Tongue (tissue), 2 donors: Measurements from ENCODE around the gene RAI1. TPM values are rescaled to one million over a fixed set of nuclear protein-coding genes. Genes with fewer than 3 reads are reported as not detected.
A peak's percentile ranks its signal among the peaks of the same experiment; 100 is the strongest.
"Not testable (repeated sequence)": the region's sequence is repeated elsewhere in the genome, so short reads cannot be mapped to it uniquely, and the experiment has no call there.

Experiments used
- DNase-seq: peaks from one replicate; pipeline ENCODE4 v3.0.0-alpha.2; 2015
- total RNA-seq: library from RNA; depleted of rRNA; stranded (reverse); fragments of >200 nt; gene quantifications from one replicate; pipeline ENCODE4 v1.2.3, GENCODE V29; 2014

Gene RAI1
- total RNA-seq, 1 donor from 2014 or later: 14.9 TPM

GRCh38 chr17:17798573-17799255 is 117.5 kb downstream of the RAI1 start:
- DNase-seq: no peak

- DNase-seq: no peak
Observed at GRCh38 chr17:17800504-17801021, 119.3 kb downstream of the RAI1 start.

DNA sequence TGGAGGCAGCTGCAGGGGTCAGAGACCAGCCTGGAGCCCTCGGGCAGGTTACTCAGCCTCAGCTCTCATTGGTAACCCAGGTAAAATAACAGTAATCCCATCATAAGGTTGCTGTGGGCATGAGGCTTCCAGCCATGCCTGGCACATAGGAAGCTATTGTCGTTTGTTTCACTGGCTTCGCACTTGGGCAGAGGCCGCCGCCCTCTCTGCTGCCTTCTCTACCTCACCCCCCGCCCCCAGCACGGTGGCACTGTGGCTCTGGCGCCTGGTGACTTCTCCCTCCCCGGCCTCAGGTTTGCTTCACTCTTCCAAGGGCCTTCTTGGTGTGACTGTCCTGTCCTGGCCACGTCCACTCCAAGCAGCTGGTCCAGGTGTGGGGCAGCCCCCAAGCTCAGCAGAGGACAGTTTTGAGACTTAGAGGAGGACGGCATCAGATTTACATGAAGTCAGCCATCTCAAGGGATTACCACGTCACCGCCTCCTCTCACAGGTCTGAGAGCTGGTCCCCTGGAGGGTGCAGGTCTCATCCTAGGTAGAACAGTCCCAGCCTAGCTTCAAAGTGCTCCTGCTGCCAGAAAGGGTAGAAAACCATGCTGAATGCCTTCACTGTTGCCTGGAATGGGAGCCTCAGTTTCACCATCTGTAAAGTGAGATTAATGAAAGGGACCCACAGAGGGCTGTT is 120.7 kb downstream of the RAI1 start:
- DNase-seq: no peak

GRCh38 chr17:17804007-17804406 is 122.7 kb downstream of the RAI1 start:
- DNase-seq: no peak

- DNase-seq: no peak
Observed at GRCh38 chr17:17805575-17805974, 124.3 kb downstream of the RAI1 start.

DNA sequence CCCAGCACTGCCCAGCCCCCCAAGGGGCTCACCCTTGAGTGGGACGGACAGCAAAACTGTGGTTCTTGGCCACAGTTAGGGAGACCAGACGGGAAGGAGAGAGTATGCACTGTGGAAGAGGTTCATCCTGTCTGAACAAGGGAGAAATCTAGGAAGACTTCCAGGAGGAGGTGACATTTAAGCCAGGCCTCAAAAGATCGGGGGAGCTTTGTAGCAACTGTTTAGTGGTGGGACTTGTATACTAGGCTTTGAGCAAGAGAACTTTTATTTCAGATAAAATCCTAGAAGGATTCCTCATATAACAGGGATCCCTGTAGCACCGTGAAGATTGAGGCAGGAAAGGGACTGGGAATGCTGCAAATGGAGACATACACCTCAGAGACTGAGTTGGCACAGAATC is 124.8 kb downstream of the RAI1 start:
- DNase-seq: no peak

- peak; percentile 72 for DNase-seq
Observed at GRCh38 chr17:17806611-17807274, 125.5 kb downstream of the RAI1 start.

- no peak for DNase-seq
Observed at GRCh38 chr17:17807440-17807839, 126.2 kb downstream of the RAI1 start.

- not testable (repeated sequence) for DNase-seq
Observed at GRCh38 chr17:17808200-17808599, 126.9 kb downstream of the RAI1 start.

- no peak for DNase-seq
Observed at GRCh38 chr17:17808706-17809432, 127.6 kb downstream of the RAI1 start.

DNA sequence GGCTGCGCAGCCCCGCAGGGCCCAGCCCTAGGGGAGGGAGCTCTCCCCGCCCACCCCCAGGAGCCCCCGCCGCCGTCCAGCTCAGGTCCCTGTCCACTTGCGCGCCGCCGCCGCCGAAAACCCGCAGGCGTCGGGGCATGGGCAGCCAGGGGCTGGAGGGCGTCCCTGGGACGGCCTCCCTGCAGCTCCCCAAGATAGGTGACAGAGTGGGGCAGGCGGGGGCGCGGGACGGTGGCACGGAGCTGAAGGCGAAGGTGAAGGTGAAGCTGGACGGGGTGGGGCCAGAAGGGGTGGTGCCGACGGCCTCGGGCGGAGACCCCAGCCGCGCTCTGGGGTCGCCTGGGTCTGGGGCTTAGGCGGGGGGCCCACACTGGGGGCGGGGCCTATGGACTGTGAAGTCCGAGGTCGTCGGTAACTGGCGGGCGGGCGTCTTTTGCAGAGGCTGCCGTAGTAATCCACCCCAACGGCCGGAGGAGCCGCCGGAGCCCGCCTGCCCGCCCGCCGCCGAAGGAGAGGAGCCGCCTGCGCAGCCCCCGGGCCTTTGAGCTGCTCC is 128.3 kb downstream of the RAI1 start:
- no peak for DNase-seq

GRCh38 chr17:17810084-17810894 is 129.0 kb downstream of the RAI1 start:
- DNase-seq: peak; percentile 77

DNA sequence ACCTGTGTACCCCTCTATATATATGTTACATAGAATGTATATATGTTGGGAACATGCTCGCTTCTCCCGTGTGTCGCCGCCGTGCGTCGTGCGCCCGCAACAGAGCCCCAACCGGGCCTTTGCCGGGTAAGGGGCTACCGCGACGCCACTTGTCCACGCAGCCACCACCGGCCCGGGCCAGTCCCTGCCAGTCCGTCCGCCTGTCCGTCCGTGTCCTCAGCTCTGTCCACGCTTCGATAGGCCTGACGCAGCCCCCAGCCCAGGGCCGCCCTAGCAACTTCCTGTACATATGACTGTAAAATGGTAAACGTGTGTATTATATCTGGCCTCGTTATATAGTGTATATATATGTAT is 129.6 kb downstream of the RAI1 start:
- DNase-seq: no peak

DNA sequence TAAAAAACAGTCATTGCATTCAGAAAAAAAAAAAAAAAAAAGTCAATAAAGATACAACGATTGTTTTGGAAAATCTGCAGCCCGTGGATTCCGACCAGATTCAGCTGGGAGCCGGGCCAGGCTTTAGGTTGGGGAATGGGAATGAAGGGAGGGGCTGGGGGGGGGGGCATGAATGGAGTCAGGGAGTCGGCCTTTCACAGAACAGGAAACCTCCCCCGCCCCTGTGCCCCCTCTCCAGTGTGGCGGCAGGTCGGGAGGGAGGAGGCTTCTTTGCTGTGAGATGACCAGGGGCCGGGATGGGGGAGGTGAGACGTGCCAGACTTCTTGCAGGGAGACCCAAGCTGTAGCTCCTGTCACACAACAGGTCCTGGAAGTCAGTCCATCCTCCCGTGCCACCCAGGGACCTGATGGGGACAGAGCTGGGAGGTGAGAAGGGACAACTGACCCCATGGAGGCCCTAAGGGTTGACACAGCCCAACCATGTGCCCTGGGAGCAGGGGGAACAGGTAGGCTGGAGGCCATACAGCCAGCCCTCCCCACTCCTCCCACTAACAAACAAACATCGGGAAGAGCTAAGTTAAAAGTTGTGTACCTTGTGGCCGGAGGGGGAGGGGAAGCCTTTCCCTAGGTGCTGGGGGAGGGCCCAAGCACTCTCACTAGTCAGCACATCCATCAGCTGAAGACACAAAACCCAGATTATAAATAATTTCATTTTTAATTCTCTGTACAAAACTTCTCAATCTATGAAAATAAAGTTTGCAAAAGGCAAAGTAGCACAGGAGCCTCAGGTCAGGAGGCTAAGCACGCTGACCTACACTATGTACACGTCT is 130.3 kb downstream of the RAI1 start:
- peak; percentile 82 for DNase-seq

DNA sequence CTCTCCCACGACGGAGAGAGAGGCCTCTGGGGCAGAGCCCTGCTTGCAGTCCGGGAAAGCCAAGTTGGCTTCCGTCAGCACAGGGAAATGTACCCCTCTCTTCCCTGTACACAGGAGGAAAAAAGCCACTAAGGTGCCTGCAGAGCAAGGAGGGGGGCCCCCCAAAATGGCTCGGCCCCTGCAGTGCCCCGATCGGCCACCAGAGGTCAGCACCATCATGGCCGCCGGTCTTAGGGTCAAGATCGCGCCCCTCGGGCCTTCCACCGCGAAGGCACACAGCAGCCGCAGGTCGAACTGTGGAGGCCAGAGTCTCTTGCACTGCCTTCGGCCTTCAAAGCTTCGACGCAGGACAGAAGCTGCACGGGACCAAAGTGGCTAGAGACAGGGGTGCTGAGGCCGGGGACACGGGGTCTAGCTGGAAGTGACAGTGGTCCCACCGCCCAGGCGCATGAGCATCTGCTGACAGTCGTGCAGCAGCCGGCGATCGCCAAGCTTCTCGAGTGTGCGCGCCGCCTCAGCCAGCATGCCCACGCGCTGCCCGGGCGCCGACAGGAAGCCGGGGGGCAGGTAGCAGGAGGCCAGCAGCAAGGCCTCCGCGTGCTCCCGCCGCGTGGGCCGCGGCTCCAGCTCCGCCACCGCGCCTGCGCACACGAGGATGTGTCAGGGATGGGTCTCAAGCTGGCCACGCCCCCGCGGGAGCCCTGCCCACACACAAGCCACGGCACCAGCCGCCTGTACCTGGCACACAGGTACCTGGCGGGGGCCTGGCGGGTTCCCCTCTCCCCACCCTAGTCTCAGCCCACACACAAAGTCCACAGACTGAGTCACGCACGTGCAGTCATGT is 131.2 kb downstream of the RAI1 start:
- DNase-seq: peak; percentile 77

- DNase-seq: no peak
Observed at GRCh38 chr17:17813055-17813724, 131.9 kb downstream of the RAI1 start.

DNA sequence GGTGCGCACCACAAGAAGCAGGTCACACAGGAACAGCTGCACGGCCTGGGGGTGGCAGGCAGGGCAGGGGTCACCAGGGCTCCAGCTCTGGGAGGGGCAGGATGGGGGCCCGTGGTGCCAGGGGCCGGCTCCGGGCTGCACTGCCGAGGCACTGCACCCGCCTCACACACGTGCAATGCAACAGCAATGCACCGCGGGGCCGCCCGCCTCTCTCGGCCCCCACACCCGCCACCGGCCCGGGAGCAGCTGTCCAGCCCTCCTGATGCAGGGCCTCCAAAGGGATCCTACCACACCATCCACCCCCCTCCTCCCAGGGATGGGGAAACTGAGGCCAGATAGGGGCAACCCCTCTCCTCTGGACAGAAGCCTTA is 132.5 kb downstream of the RAI1 start:
- DNase-seq: no peak

DNA sequence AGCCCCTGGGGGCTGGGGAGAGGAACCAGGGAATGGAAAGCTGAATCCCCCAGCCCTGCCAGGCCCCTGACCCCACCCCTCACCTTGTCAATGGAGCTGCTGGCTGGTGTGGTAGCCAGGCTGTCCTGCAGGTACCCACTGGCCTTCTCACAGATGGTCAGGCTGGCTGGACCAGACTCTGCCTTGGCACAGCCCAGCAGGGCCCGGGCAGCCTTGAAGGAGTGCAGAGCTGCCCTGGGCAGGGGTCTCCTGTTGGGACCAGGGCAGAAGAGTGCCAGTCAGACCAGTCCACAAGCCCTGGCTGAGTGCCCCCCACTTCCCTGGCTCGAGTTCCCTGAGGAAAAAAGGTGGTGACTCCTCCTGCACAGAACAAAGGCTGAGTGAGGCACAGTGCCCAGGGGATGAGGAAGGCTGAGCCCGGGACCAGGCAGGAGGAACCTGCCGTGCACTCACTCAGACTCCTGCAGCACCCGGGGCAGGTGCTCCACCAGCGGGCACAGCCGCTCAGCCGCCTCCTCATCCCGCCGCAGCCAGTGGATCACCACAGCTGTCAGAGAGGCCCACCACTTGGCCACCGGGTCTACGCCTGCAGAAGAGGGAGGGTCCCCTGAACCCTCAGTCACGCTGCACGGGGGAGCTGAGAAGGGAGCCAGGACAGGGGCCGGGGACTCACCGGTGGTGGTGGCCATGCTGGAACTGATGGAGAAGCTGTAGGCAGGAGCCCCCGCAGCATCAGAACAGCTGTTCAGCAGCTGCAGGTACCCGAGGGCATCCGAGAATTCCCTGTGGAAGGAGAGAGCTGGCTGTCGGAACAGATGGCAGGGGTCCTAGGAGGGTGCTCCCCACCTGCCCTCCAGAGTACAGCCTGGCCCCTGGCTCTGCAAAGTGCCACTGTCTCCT is 133.2 kb downstream of the RAI1 start:
- DNase-seq: peak; percentile 40
